Spinal cord (tissue), 10 donors: ENCODE data around the gene ME3. TPM values are rescaled to one million over a fixed set of nuclear protein-coding genes. Genes with fewer than 3 reads are reported as not detected.

ENCODE experiments used
- DNase-seq, 6 donors: peaks; one replicate each; pipeline versions ENCODE4 v3.0.0 to v3.0.0-alpha.2; 2013 to 2015; ENCODE audit warnings: low spot score in 6 of 6, low read depth in 4 of 6
- H3K27ac ChIP-seq: one replicate; pipeline ENCODE4 v1.5.1; 2013; ENCODE audit warnings: low read depth, low read length, control low read depth
- H3K27me3 ChIP-seq: one replicate; pipeline ENCODE4 v1.6.1; 2013; ENCODE audit warnings: low read length; ENCODE audit not compliant: control insufficient read depth, insufficient read depth
- H3K36me3 ChIP-seq: one replicate; pipeline ENCODE4 v1.6.1; 2013; ENCODE audit warnings: low read length; ENCODE audit not compliant: control insufficient read depth, insufficient read depth
- H3K4me1 ChIP-seq: one replicate; pipeline ENCODE4 v1.6.1; 2013; ENCODE audit warnings: low read length; ENCODE audit not compliant: control insufficient read depth, insufficient read depth
- H3K4me3 ChIP-seq: one replicate; pipeline ENCODE4 v1.5.1; 2013; ENCODE audit warnings: low read depth, low read length, control low read depth
- H3K9me3 ChIP-seq: one replicate; pipeline ENCODE4 v1.6.1; 2013; ENCODE audit warnings: low read length; ENCODE audit not compliant: control insufficient read depth, insufficient read depth
- WGBS: methylation state at CpG from one replicate; pipeline ENCODE4 v1.1.5; 2013; ENCODE audit warnings: missing lambda C conversion rate; ENCODE audit not compliant: insufficient coverage; 5-methylcytosine and 5-hydroxymethylcytosine counted together
- polyA plus RNA-seq, 2 donors: library from polyadenylated mRNA; unstranded; fragments of 120-200 nt; gene quantifications; one replicate each; pipeline ENCODE4 v1.2.1, GENCODE V29; 2013; ENCODE audit not compliant: insufficient read length in 2 of 2
- total RNA-seq, 2 donors: library from RNA; depleted of rRNA in 1 of 2; stranded (reverse); fragments of 120-200 nt in 1 of 2; fragments of >200 nt in 1 of 2; gene quantifications; one replicate each; pipeline versions ENCODE4 v1.2.3 to v1.2.4, GENCODE V29; 2013 to 2014
- donor health status: healthy.

ME3 gene
- total and polyA plus RNA-seq, 4 donors = 39.0 to 45.4 (median 44.6) TPM

GRCh38 chr11:86483940-86484794 is 188.2 kb downstream of the ME3 start:
- Histone ChIP-seq H3K4me1 (no peaks in the 10 kb centered on the region), H3K27ac (no peak overlapping the region), H3K36me3 (peaks cover 4% of the 10 kb centered on the region), H3K27me3 (no peaks in the 10 kb centered on the region), H3K9me3 (no peaks in the 10 kb centered on the region), H3K4me3 (no peak overlapping the region)
- peak in 1 of 6 donors; percentile 57 for DNase-seq
- 67% methylated on average over 1 of the region's 7 CpGs for WGBS

GRCh38 chr11:86483610-86483939 is 188.8 kb downstream of the ME3 start:
- 44% methylated on average over 2 of the region's 3 CpGs for WGBS
- no peak for DNase-seq
- no peak overlapping the region for H3K4me3 ChIP-seq
- H3K27me3 ChIP-seq = no peaks in the 10 kb centered on the region
- H3K36me3 ChIP-seq = peaks cover 4% of the 10 kb centered on the region
- no peaks in the 10 kb centered on the region for H3K9me3 ChIP-seq
- no peak overlapping the region for H3K27ac ChIP-seq
- no peaks in the 10 kb centered on the region for H3K4me1 ChIP-seq

- 88% methylated on average over 2 of the region's 2 CpGs for WGBS
- peak in 1 of 6 donors; percentile 35 for DNase-seq
- Histone ChIP-seq H3K36me3 (peaks cover 4% of the 10 kb centered on the region), H3K27me3 (no peaks in the 10 kb centered on the region), H3K4me3 (no peak overlapping the region), H3K9me3 (no peaks in the 10 kb centered on the region), H3K4me1 (no peaks in the 10 kb centered on the region), H3K27ac (no peak overlapping the region)
Measured at GRCh38 chr11:86482692-86483091, 189.7 kb downstream of the ME3 start.

GRCh38 chr11:86481399-86481798 is 191.0 kb downstream of the ME3 start:
- H3K36me3 ChIP-seq = peaks cover 1% of the 10 kb centered on the region
- H3K27me3 ChIP-seq = no peaks in the 10 kb centered on the region
- no peak overlapping the region for H3K4me3 ChIP-seq
- no peak for DNase-seq
- no CpG with 5 or more reads among the region's 1 CpG for whole genome bisulfite sequencing
- no peaks in the 10 kb centered on the region for H3K4me1 ChIP-seq
- H3K27ac ChIP-seq = no peak overlapping the region
- H3K9me3 ChIP-seq = no peaks in the 10 kb centered on the region

GRCh38 chr11:86478348-86478747 is 194.1 kb downstream of the ME3 start:
- H3K9me3 ChIP-seq = no peaks in the 10 kb centered on the region
- H3K4me3 ChIP-seq = no peak overlapping the region
- no peaks in the 10 kb centered on the region for H3K27me3 ChIP-seq
- H3K27ac ChIP-seq = no peak overlapping the region
- no peaks in the 10 kb centered on the region for H3K4me1 ChIP-seq
- H3K36me3 ChIP-seq = no peaks in the 10 kb centered on the region
- DNase-seq = no peak

DNA sequence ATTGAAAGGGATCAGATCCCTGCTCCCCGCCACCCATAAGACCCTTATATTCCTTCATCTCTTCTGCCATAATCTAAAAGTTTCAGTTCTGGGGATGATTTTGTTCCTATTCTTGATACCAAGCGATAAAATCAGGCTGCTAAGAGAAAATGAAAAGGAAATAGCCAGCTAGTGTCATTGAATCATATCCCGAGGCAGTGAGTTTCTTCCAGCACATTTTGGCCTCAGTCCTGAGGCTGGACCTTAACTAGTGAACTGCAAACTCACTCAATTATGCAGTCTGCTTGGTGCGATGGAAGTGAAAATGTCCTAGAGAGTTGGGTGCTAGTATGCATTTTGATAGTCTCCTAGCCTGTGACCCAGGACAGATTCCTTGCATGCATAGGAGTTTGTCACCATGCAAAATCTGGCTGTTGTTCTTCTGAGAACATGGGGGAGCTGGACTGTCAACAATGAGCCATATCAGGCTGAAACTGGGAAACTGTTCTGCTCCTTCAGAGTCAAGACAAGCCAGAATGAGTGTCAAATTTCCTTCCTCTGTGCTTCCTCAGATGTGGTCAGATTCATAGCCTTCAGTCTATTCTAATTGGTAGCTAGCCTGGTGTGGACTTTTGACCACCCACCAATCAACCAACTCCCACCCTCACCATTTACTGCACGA is 194.8 kb downstream of the ME3 start:
- peaks cover 3% of the 10 kb centered on the region for H3K36me3 ChIP-seq
- no peaks in the 10 kb centered on the region for H3K4me1 ChIP-seq
- no peaks in the 10 kb centered on the region for H3K27me3 ChIP-seq
- H3K27ac ChIP-seq = no peak overlapping the region
- H3K4me3 ChIP-seq = no peak overlapping the region
- no peaks in the 10 kb centered on the region for H3K9me3 ChIP-seq
- WGBS = 74% methylated on average over 3 of the region's 5 CpGs
- DNase-seq = no peak

DNA sequence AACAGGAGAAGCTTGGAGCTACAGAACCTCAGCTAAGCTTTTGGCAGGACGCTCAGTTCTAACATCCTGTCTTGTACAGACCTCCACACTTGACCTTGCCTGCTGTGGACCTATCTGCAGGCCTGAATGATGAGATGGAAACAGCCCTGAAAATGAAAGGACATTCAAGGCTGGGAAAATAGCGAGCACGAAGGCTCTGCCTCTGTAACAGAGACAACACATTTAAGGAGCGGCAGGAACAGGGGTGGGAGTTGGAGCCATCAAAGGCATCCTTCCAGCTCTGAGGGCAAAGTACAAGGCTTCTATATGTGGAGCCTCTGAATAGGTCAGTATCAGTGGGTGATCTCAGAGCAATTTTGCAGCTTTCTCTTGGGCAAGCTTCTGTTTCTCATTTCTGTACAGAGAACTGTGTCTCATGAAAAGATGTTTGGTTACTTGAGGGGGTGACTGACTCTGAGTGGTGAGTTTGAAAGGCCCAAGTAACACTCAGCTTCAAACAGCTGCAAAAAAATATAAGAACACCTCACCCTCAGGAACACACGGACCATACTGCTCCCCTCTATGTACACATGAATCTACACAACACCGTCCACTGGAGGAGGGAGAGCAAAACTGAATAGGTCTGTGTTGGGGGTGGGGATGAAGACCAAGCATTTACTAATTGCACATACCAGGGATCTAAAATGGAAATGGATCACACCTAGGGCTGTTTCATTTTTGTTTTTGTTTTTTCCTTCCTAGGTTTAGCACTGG is 196.1 kb downstream of the ME3 start:
- Histone ChIP-seq H3K4me3 (no peak overlapping the region), H3K27me3 (no peaks in the 10 kb centered on the region), H3K4me1 (no peaks in the 10 kb centered on the region), H3K9me3 (no peaks in the 10 kb centered on the region), H3K36me3 (peaks cover 8% of the 10 kb centered on the region), H3K27ac (peak overlapping the region; percentile 19)
- WGBS = 60% methylated on average over 4 of the region's 6 CpGs
- DNase-seq = peak in 1 of 6 donors; percentile 74

DNA sequence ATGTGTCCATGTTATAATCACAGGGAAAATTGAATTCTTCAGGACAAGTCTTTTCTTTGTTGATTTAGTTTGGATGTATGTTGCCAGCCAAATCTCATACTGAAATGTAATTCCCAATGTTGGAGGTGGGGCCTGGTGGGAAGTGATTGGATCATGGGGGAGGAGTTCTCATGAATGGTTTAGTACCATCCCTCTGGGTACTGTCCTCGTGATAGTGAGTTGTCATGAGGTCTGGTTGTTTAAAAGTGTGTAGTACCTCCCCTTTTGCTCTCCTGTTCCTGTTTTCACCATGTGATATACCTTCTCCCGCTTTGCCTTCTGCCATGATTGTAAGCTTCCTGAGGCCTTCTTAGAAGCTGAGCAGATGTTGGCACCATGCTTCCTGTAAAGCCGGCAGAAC is 197.4 kb downstream of the ME3 start:
- H3K27me3 ChIP-seq = no peaks in the 10 kb centered on the region
- H3K4me1 ChIP-seq = no peaks in the 10 kb centered on the region
- H3K27ac ChIP-seq = no peak overlapping the region
- DNase-seq = no peak
- H3K9me3 ChIP-seq = no peaks in the 10 kb centered on the region
- 94% methylated on average over 2 of the region's 3 CpGs for WGBS
- no peak overlapping the region for H3K4me3 ChIP-seq
- peaks cover 8% of the 10 kb centered on the region for H3K36me3 ChIP-seq

- H3K27ac ChIP-seq = no peak overlapping the region
- WGBS = 83% methylated on average over 4 of the region's 10 CpGs
Measured at GRCh38 chr11:86473991-86474833, 198.2 kb downstream of the ME3 start.

More at GRCh38 chr11:86473991-86474833, 198.2 kb downstream of the ME3 start:
- Histone ChIP-seq H3K4me3 (no peak overlapping the region), H3K36me3 (peaks cover 8% of the 10 kb centered on the region), H3K27me3 (no peaks in the 10 kb centered on the region), H3K4me1 (no peaks in the 10 kb centered on the region), H3K9me3 (no peaks in the 10 kb centered on the region)
- DNase-seq = no peak
